CD4-positive, alpha-beta T cell treated with Interferon gamma for 1 hour (primary cell): ENCODE measurements around the gene RPF1.
"Not testable (repeated sequence)": the region's sequence is repeated elsewhere in the genome, so short reads cannot be mapped to it uniquely, and the experiment has no call there.

Experiments used
- DNase-seq: peaks from one replicate; pipeline ENCODE4 v3.0.0-alpha.2; 2020

The RPF1 gene

DNA sequence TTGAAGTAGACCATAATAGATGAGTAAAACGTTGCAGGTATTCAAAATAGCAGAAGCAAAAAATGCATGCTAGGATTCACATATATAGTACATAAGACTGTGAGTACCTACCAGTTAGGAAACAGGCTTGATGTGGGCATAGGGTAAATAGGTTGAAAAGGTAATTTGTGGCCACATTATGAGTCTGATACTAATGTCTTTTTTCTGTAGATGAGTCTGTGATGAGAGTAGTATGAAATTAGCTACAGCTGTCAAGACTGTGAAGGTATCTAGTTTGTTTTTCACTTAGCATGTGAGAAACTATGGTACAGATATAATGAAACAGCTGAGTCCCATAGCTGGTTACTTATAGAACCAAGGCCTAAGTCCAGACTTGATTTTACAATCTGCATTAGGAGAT lies 14.7 kb downstream of the RPF1 start:
- no peak for DNase-seq

- DNase-seq, result no peak
Observed at GRCh38 chr1:84496498-84496897, 17.4 kb downstream of the RPF1 start.

- no peak for DNase-seq
Observed at GRCh38 chr1:84497631-84498275, 18.7 kb downstream of the RPF1 start.

DNA sequence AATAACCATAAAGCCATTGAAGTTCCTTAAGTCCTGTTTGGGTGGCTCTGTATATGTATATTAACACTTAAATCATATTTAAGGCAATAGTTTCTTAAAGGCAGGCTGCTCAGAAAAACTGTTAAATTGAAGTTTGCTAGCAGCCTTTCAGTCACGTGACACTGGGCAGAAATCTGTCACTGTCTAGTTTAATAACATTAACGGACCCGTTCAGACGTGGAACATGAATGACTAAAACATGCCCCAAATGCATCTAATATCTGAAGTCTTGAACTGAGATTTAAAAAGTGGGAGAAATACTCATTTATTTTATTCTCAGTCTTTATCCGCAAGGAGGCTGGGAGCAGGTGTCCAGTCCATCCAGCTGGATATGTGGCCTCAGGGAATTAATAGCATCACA lies 23.9 kb downstream of the RPF1 start:
- DNase-seq, result no peak

GRCh38 chr1:84504580-84505492 lies 25.8 kb downstream of the RPF1 start:
- DNase-seq, result no peak

GRCh38 chr1:84505493-84506001 lies 26.5 kb downstream of the RPF1 start:
- DNase-seq, result no peak

- DNase-seq, result peak; percentile 97
Observed at GRCh38 chr1:84506002-84506728, 27.1 kb downstream of the RPF1 start, which contains the start of the genes GNG5 and SPATA1. GNG5 (minus strand) TSS chr1:84506581; CDS start chr1:84506091, 490 bp downstream. SPATA1 (plus strand) TSS chr1:84506386; CDS start chr1:84516360, 9,974 bp downstream.

DNA sequence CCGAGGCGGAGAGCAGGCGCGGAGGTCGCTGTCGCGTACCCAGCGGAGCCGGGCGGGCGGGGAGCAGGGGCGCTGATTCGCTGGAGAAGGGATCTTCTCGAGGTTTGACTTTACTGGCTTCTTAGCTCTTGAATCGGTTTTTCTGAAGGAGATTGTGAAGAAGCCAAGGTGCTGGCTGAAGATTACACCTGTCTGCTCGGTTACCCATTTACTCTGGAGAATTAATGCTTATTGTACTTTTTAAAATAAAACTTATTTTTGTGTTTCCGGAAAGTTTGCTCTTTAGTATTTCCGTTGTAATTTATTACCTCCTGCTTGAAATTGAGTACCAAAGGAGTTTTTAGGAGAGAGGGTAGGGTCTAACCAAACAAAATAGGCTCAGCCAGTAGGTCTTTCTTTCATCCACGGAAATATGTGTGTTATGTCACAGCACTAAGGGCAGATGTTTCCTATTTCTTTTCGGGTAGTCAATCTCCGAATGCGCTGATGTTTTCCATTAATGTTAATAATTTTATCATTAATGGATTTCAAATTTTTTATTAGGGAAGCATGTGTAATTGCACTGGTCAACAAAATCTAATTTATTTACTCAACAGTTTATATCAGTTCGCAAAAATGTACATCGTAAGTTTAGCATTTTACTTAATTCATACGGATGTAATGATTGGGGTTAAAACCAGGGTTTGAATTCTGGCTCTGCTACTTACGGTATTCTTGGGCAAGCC lies 27.8 kb downstream of the RPF1 start:
- no peak for DNase-seq

- not testable (repeated sequence) for DNase-seq
Observed at GRCh38 chr1:84507887-84508286, 28.8 kb downstream of the RPF1 start.

DNA sequence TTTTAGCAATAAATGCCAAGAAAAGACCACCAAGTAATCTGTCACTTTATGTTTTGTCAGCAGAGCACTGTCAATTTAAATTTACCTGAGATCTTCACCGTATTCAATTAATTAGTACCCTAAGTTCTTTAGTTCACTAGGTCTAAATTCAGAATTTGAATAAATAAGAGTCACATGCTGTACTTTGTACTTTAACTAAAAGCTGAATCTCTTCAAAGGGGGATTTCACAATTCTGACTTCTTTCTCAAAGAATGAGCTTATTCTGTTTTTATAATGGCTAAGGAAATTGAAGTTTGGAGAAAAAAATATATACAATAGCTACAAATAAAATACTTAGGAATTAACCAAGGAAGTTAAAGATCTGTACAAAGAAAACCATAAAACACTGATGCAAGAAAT lies 29.4 kb downstream of the RPF1 start:
- no peak for DNase-seq

DNA sequence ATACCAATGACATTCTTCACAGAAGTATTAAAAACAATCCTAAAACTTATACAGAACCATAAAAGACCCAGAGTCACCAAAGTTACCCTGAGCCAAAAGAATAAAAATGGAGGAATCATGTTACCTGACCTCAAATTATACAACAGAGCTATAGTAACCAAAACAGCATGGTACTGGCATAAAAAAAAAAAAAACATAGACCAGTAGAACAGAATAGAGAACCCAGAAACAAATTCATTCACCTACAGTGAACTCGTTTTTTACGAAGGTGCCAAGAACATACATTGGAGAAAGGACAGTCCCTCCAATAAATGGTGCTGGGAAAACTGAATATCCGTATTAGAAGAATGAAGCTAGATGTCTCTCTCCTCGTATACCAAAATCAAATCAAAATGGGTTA lies 30.0 kb downstream of the RPF1 start:
- no peak for DNase-seq

DNA sequence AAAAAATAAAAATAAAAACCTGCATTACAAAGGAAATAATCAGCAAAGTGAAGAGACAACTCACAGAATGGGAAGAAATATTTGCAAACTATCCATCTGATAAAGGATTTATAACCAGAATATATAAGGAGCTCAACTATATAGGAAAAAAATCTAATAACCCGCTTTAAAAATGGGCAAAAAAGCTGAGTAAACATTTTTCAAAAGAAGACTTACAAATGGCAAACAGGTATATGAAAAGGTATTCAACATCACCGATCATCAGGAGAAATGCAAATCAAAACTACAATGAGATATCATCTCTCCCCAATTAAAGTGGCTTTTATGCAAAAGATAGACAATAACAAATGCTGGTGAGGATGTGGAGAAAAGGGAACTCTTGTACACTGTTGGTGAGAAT lies 31.1 kb downstream of the RPF1 start:
- DNase-seq, result no peak

- no peak for DNase-seq
Observed at GRCh38 chr1:84510668-84511067, 31.6 kb downstream of the RPF1 start.

GRCh38 chr1:84524590-84524989 lies 45.5 kb downstream of the RPF1 start:
- no peak for DNase-seq

GRCh38 chr1:84525779-84526178 lies 46.7 kb downstream of the RPF1 start:
- DNase-seq, result no peak

- DNase-seq, result no peak
Observed at GRCh38 chr1:84538599-84538998, 59.5 kb downstream of the RPF1 start.

- no peak for DNase-seq
Observed at GRCh38 chr1:84539972-84540371, 60.9 kb downstream of the RPF1 start.

- DNase-seq, result no peak
Observed at GRCh38 chr1:84540759-84541158, 61.7 kb downstream of the RPF1 start.

GRCh38 chr1:84541679-84542078 lies 62.6 kb downstream of the RPF1 start:
- no peak for DNase-seq
